Ishikawa (cell line): Measurements from ENCODE around the gene OR13D1.

Experiments
- CEBPB ChIP-seq: IDR thresholded peaks from 2 replicates; pipeline ENCODE4 v1.6.1; 2012
- CREB1 ChIP-seq: IDR thresholded peaks from 2 replicates; pipeline ENCODE4 v1.6.1; 2012; ENCODE audit warnings: low read depth
- EGR1 ChIP-seq: IDR thresholded peaks from 2 replicates; pipeline ENCODE4 v1.6.1; 2012
- EP300 ChIP-seq: IDR thresholded peaks from 2 replicates; pipeline ENCODE4 v1.6.1; 2012; ENCODE audit warnings: borderline replicate concordance
- FOXM1 ChIP-seq: IDR thresholded peaks from 2 replicates; pipeline ENCODE4 v1.6.1; 2012; ENCODE audit warnings: low read depth, borderline replicate concordance
- MAX ChIP-seq: IDR thresholded peaks from 2 replicates; pipeline ENCODE4 v1.6.1; 2012
- NFIC ChIP-seq: IDR thresholded peaks from 2 replicates; pipeline ENCODE4 v1.6.1; 2012
- RAD21 ChIP-seq: IDR thresholded peaks from 2 replicates; pipeline ENCODE4 v1.6.1; 2012; ENCODE audit warnings: low read depth
- REST ChIP-seq: IDR thresholded peaks from 2 replicates; pipeline ENCODE4 v1.6.1; 2012; ENCODE audit warnings: low read depth, mild to moderate bottlenecking
- TAF1 ChIP-seq: IDR thresholded peaks from 2 replicates; pipeline ENCODE4 v1.6.1; 2012; ENCODE audit warnings: low read depth, mild to moderate bottlenecking
- TCF12 ChIP-seq: IDR thresholded peaks from 2 replicates; pipeline ENCODE4 v1.6.1; 2012; ENCODE audit warnings: low read depth
- TEAD4 ChIP-seq: IDR thresholded peaks from 2 replicates; pipeline ENCODE4 v1.6.1; 2012
- USF1 ChIP-seq: IDR thresholded peaks from 2 replicates; pipeline ENCODE4 v1.6.1; 2012
- YY1 ChIP-seq: IDR thresholded peaks from 2 replicates; pipeline ENCODE4 v1.6.1; 2012; ENCODE audit warnings: low read depth
- ZBTB7A ChIP-seq: IDR thresholded peaks from 2 replicates; pipeline ENCODE4 v1.6.1; 2012; ENCODE audit warnings: low read depth

The OR13D1 gene

GRCh38 chr9:104694218-104694617, at the start of gene OR13D1:
OR13D1 (plus strand) TSS chr9:104694518; CDS start chr9:104694518, 0 bp downstream.
- TF ChIP-seq CREB1 (no peak), EGR1 (no peak), TCF12 (no peak), TAF1 (no peak), EP300 (no peak), USF1 (no peak), RAD21 (no peak), NFIC (no peak), ZBTB7A (no peak), TEAD4 (no peak), CEBPB (no peak)

GRCh38 chr9:104658496-104659195, 35.7 kb upstream of the OR13D1 start:
- TF ChIP-seq RAD21 (no peak), MAX (no peak), EP300 (no peak), REST (no peak)

- TF ChIP-seq USF1: no peak
- no peak for TF ChIP-seq NFIC
- TF ChIP-seq CEBPB: no peak
- TF ChIP-seq TCF12: no peak
- no peak for TF ChIP-seq ZBTB7A
- no peak for TF ChIP-seq CREB1
- TF ChIP-seq TAF1: no peak
- no peak for TF ChIP-seq FOXM1
- TF ChIP-seq TEAD4: no peak
- no peak for TF ChIP-seq REST
- TF ChIP-seq EGR1: no peak
- TF ChIP-seq YY1: no peak
- no peak for TF ChIP-seq MAX
- TF ChIP-seq RAD21: no peak
Observed at GRCh38 chr9:104675611-104676010, 18.7 kb upstream of the OR13D1 start.

GRCh38 chr9:104682642-104683041, 11.7 kb upstream of the OR13D1 start:
- TF ChIP-seq NFIC (no peak), TAF1 (no peak), USF1 (peak; percentile 68), RAD21 (peak; percentile 90)

- TF ChIP-seq YY1 (no peak), NFIC (no peak), FOXM1 (no peak), EP300 (no peak), CEBPB (no peak), TAF1 (no peak), TCF12 (no peak), EGR1 (no peak), RAD21 (no peak), TEAD4 (no peak), CREB1 (no peak), REST (no peak), USF1 (no peak), MAX (no peak), ZBTB7A (no peak)
Observed at GRCh38 chr9:104686081-104686480, 8.2 kb upstream of the OR13D1 start.
